Measurements from ENCODE around the gene LRFN2. TPM values are rescaled to one million over a fixed set of nuclear protein-coding genes. Genes with fewer than 3 reads are reported as not detected.

LRFN2 gene
- total and polyA plus RNA-seq, 2 of the 8 experiments (the other 6 are each of a cell fraction or from before 2014, with no cell fraction given) = 2.3 TPM

DNA sequence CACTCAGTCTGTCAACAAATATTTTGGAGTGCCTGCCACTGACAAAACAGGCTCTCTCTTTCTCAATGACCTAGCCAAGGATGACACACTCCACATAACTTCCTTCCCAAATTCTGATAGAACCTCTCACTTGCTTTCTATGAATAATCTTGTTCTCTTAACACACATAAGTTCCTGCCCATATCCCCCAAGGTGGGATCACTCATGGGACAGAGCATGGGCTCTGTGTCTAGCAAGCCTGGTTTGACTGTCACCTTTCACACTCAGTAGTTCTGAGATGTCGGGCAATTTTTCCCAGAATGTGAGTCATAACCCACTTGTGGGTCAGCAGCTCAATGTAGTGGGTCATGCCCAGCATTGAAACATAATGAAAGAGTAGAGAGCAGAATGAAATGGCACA, 78.1 kb downstream of the LRFN2 start (continued):
- TF ChIP-seq, protein P1, sequence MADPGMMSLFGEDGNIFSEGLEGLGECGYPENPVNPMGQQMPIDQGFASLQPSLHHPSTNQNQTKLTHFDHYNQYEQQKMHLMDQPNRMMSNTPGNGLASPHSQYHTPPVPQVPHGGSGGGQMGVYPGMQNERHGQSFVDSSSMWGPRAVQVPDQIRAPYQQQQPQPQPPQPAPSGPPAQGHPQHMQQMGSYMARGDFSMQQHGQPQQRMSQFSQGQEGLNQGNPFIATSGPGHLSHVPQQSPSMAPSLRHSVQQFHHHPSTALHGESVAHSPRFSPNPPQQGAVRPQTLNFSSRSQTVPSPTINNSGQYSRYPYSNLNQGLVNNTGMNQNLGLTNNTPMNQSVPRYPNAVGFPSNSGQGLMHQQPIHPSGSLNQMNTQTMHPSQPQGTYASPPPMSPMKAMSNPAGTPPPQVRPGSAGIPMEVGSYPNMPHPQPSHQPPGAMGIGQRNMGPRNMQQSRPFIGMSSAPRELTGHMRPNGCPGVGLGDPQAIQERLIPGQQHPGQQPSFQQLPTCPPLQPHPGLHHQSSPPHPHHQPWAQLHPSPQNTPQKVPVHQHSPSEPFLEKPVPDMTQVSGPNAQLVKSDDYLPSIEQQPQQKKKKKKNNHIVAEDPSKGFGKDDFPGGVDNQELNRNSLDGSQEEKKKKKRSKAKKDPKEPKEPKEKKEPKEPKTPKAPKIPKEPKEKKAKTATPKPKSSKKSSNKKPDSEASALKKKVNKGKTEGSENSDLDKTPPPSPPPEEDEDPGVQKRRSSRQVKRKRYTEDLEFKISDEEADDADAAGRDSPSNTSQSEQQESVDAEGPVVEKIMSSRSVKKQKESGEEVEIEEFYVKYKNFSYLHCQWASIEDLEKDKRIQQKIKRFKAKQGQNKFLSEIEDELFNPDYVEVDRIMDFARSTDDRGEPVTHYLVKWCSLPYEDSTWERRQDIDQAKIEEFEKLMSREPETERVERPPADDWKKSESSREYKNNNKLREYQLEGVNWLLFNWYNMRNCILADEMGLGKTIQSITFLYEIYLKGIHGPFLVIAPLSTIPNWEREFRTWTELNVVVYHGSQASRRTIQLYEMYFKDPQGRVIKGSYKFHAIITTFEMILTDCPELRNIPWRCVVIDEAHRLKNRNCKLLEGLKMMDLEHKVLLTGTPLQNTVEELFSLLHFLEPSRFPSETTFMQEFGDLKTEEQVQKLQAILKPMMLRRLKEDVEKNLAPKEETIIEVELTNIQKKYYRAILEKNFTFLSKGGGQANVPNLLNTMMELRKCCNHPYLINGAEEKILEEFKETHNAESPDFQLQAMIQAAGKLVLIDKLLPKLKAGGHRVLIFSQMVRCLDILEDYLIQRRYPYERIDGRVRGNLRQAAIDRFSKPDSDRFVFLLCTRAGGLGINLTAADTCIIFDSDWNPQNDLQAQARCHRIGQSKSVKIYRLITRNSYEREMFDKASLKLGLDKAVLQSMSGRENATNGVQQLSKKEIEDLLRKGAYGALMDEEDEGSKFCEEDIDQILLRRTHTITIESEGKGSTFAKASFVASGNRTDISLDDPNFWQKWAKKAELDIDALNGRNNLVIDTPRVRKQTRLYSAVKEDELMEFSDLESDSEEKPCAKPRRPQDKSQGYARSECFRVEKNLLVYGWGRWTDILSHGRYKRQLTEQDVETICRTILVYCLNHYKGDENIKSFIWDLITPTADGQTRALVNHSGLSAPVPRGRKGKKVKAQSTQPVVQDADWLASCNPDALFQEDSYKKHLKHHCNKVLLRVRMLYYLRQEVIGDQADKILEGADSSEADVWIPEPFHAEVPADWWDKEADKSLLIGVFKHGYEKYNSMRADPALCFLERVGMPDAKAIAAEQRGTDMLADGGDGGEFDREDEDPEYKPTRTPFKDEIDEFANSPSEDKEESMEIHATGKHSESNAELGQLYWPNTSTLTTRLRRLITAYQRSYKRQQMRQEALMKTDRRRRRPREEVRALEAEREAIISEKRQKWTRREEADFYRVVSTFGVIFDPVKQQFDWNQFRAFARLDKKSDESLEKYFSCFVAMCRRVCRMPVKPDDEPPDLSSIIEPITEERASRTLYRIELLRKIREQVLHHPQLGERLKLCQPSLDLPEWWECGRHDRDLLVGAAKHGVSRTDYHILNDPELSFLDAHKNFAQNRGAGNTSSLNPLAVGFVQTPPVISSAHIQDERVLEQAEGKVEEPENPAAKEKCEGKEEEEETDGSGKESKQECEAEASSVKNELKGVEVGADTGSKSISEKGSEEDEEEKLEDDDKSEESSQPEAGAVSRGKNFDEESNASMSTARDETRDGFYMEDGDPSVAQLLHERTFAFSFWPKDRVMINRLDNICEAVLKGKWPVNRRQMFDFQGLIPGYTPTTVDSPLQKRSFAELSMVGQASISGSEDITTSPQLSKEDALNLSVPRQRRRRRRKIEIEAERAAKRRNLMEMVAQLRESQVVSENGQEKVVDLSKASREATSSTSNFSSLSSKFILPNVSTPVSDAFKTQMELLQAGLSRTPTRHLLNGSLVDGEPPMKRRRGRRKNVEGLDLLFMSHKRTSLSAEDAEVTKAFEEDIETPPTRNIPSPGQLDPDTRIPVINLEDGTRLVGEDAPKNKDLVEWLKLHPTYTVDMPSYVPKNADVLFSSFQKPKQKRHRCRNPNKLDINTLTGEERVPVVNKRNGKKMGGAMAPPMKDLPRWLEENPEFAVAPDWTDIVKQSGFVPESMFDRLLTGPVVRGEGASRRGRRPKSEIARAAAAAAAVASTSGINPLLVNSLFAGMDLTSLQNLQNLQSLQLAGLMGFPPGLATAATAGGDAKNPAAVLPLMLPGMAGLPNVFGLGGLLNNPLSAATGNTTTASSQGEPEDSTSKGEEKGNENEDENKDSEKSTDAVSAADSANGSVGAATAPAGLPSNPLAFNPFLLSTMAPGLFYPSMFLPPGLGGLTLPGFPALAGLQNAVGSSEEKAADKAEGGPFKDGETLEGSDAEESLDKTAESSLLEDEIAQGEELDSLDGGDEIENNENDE (IDR thresholded peaks at IDR 0.05; ENCODE audit: insufficient replicate concordance, low read length) = no peak

Data from H1 (cell line).